Esophagus squamous epithelium (tissue), 4 donors: ENCODE results near the gene ADAMTS8.

Source experiments
- POLR2A ChIP-seq, 4 donors: fragments of 450-650 bp; IDR thresholded peaks; one replicate each; pipeline ENCODE4 v1.6.1; 2017; ENCODE audit warnings: antibody characterized with exemption in 4 of 4, mild to moderate bottlenecking in 4 of 4, moderate library complexity in 3 of 4
- TF ChIP-seq, protein P1 (sequence below), 6 experiments: fragments of 450-650 bp in 4 of 6; fragments of 200-600 bp in 2 of 6; sonication (generic) in 2 of 6; IDR thresholded peaks; one replicate each; pipeline ENCODE4 v1.5.1; 2016 to 2019; ENCODE audit warnings: antibody characterized with exemption in 6 of 6, mild to moderate bottlenecking in 4 of 6, moderate library complexity in 4 of 6

DNA sequence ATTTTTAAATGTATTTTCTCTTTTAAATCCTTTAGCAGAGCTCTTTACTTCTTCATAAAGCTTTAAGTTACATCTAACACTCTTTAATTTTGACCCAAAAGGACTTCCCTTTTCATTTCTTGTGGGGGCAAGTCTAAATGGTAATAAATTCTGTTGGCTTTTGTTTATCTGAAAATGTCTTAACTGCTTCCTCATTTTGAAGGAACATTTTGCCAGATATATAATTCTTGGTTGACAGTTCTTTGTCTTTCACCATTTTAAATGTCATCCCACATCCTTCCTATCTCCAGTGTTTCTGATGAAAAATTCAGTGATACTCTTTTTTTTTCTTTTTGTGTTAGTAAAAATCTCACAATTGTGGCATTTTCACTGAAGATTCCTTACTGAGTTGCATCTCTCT is 69.0 kb downstream of the ADAMTS8 start:
- no peak for TF ChIP-seq POLR2A (IDR thresholded peaks at IDR 0.05)
- TF ChIP-seq, protein P1, sequence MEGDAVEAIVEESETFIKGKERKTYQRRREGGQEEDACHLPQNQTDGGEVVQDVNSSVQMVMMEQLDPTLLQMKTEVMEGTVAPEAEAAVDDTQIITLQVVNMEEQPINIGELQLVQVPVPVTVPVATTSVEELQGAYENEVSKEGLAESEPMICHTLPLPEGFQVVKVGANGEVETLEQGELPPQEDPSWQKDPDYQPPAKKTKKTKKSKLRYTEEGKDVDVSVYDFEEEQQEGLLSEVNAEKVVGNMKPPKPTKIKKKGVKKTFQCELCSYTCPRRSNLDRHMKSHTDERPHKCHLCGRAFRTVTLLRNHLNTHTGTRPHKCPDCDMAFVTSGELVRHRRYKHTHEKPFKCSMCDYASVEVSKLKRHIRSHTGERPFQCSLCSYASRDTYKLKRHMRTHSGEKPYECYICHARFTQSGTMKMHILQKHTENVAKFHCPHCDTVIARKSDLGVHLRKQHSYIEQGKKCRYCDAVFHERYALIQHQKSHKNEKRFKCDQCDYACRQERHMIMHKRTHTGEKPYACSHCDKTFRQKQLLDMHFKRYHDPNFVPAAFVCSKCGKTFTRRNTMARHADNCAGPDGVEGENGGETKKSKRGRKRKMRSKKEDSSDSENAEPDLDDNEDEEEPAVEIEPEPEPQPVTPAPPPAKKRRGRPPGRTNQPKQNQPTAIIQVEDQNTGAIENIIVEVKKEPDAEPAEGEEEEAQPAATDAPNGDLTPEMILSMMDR (IDR thresholded peaks at IDR 0.05) = no peak
